ENCODE results near the gene GAREM1.

GAREM1 gene

DNA sequence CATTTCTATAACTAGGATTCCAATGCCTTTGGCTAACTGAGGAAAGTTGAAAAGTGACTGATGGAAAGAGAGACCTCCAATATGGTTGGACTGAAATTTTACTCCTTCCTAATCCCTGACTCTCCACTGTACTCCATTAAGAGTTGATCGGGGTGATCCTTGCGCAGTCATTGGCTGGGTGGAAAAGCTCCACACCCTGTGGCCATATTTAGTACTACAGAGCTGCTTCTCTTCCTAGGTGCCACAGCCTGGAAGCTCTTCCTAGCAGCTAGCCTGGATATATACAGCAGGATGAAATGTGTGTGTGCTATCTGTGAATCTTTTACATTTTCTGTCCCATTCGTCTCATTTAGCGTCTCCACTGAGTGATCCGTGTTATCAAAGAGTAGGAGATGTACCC, 209.7 kb downstream of the GAREM1 start:
- TF ChIP-seq, protein P1, sequence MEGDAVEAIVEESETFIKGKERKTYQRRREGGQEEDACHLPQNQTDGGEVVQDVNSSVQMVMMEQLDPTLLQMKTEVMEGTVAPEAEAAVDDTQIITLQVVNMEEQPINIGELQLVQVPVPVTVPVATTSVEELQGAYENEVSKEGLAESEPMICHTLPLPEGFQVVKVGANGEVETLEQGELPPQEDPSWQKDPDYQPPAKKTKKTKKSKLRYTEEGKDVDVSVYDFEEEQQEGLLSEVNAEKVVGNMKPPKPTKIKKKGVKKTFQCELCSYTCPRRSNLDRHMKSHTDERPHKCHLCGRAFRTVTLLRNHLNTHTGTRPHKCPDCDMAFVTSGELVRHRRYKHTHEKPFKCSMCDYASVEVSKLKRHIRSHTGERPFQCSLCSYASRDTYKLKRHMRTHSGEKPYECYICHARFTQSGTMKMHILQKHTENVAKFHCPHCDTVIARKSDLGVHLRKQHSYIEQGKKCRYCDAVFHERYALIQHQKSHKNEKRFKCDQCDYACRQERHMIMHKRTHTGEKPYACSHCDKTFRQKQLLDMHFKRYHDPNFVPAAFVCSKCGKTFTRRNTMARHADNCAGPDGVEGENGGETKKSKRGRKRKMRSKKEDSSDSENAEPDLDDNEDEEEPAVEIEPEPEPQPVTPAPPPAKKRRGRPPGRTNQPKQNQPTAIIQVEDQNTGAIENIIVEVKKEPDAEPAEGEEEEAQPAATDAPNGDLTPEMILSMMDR (IDR thresholded peaks at IDR 0.05), result no peak
- no peaks in the 10 kb centered on the region for H3K9me3 ChIP-seq
- H3K4me3 ChIP-seq, result no peak overlapping the region
- DNase-seq, result no peak
- H3K4me1 ChIP-seq, result no peaks in the 10 kb centered on the region
- H3K36me3 ChIP-seq, result no peaks in the 10 kb centered on the region
- no peak overlapping the region for H3K27ac ChIP-seq
- intact Hi-C loops (cut with DNase I; ENCODE audit: low total_unique reads), result loop anchor here (10.0 kb wide), 1 partner anchor 294 kb away; no protein-coding TSS in a partner anchor
- H3K27me3 ChIP-seq, result no peaks in the 10 kb centered on the region

DNA sequence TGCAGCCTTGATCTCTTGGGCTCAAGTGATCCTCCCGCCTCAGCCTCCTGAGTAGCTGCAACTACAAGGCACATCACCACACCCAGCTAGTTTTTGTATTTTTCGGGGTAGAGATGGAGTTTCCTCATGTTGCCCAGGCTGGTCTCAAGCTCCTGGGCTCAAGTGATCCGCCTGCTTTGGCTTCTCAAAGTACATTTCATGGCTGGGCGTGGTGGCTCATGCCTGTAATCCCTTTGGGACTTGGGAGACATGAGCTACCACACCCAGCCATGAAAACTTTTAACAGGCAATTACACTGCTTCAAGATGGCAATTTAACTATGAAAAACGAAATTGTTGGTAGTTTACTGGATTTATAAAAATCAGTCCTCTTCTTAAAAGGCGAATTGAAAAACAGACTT, 211.1 kb downstream of the GAREM1 start:
- H3K27me3 ChIP-seq, result no peaks in the 10 kb centered on the region
- H3K36me3 ChIP-seq, result no peaks in the 10 kb centered on the region
- no peaks in the 10 kb centered on the region for H3K4me1 ChIP-seq
- H3K9me3 ChIP-seq, result no peaks in the 10 kb centered on the region
- H3K27ac ChIP-seq, result no peak overlapping the region
- TF ChIP-seq, protein P1 (IDR thresholded peaks at IDR 0.05), result no peak
- no peak for DNase-seq
- no peak overlapping the region for H3K4me3 ChIP-seq
- intact Hi-C loops (cut with DNase I; ENCODE audit: low total_unique reads), result no loop called here

DNA sequence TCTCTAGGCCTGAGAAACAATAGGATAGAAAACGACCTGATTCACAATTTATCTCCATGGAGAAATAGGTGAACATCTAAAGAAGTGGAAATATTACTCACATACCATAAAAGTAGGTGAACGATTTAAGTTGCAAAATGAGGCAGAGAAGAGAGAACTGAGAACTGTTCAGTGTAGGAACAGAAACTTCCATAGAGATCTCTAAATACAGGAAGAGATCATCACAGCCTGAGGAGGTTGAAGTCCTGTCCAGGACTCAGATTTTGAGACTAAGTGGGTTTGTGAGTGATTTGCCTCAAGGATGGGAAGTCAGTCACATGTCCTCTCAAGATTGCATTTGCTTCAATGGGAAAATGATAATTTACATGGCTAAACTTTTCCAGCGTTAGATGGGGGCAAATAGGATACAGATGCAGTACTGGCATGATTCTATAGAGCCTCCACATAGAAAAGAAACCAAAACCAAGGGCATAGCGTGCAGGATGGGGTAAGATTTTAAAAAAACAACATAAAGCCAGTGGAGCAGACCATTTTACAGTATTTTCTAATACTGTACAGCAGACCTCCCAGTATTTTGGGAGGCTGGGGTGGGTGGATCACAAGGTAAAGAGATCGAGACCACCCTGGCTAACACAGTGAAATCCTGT, 212.0 kb downstream of the GAREM1 start:
- intact Hi-C loops (cut with DNase I; ENCODE audit: low total_unique reads), result no loop called here
- no peaks in the 10 kb centered on the region for H3K4me1 ChIP-seq
- no peak for DNase-seq
- no peaks in the 10 kb centered on the region for H3K27me3 ChIP-seq
- TF ChIP-seq, protein P1 (IDR thresholded peaks at IDR 0.05), result no peak
- no peaks in the 10 kb centered on the region for H3K9me3 ChIP-seq
- H3K36me3 ChIP-seq, result no peaks in the 10 kb centered on the region
- no peak overlapping the region for H3K27ac ChIP-seq
- no peak overlapping the region for H3K4me3 ChIP-seq

DNA sequence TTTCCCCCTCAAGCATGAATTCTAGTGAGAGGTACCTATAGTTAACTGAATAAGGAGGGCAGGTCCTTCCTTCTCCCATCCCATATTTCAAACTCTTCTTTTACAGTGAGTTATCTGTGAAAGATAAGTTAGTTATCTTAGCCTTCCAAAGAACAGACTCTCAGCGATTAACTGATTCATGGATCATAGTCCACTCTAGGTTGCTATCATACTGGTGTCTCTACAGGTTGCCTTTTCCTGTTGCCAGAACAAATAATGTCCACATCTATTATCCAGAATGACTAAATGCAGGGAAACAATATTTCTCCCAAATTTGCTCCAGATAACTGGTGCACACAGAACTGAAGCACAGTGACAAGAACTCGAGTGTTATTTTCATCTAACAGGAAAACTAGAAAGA, 212.5 kb downstream of the GAREM1 start:
- H3K27ac ChIP-seq, result no peak overlapping the region
- no peak overlapping the region for H3K4me3 ChIP-seq
- H3K4me1 ChIP-seq, result no peaks in the 10 kb centered on the region
- H3K36me3 ChIP-seq, result no peaks in the 10 kb centered on the region
- no peak for DNase-seq
- H3K27me3 ChIP-seq, result no peaks in the 10 kb centered on the region
- H3K9me3 ChIP-seq, result no peaks in the 10 kb centered on the region
- TF ChIP-seq, protein P1 (IDR thresholded peaks at IDR 0.05), result no peak
- intact Hi-C loops (cut with DNase I; ENCODE audit: low total_unique reads), result no loop called here

DNA sequence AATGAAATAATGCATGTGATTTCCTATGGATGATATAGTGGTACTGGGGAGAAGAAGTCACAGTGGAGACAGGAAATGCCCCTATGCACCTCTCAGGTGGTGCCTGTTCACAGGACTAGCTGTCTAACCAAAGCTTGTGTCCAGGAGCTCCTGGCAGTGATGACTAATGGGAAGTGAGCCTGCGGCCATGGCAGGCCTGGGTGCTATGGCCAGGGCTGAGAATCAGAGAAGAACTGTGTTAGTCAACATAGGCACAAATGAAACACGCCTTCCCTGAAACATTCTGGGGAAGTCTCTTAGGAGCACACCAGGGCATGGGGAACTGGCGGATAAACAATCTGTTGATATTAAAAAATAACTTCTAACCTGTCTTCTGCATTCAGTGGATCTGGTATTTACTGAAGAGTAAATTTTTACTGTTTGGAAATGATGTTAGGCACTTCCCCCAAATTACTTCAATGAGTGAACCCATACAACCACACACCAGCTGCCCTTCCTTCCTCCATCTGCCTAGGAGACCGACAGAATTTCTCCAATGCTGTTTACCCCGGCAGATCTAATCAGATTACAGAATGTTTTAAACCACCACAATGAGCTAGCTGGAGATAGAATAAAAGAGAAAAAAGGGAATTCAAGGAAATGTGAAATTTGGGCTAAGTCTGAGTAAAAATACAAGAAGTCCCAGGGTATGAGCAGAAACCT, 213.4 kb downstream of the GAREM1 start:
- TF ChIP-seq, protein P1 (IDR thresholded peaks at IDR 0.05), result no peak
- H3K4me1 ChIP-seq, result no peaks in the 10 kb centered on the region
- DNase-seq, result no peak
- no peaks in the 10 kb centered on the region for H3K27me3 ChIP-seq
- H3K4me3 ChIP-seq, result no peak overlapping the region
- H3K27ac ChIP-seq, result no peak overlapping the region
- H3K9me3 ChIP-seq, result no peaks in the 10 kb centered on the region
- intact Hi-C loops (cut with DNase I; ENCODE audit: low total_unique reads), result no loop called here
- H3K36me3 ChIP-seq, result no peaks in the 10 kb centered on the region

Measured in tibial artery (tissue), 4 donors.